Prostate gland (tissue), 2 donors: ENCODE measurements around the gene SORBS1.

Experiments used
- CTCF ChIP-seq, 4 experiments: fragments of 200-600 bp in 2 of 4; fragments of 450-650 bp in 2 of 4; sonication (generic) in 2 of 4; IDR thresholded peaks; 1 replicate in 3 of 4; 2 replicates in 1 of 4; pipeline ENCODE4 v1.5.1; 2016 to 2019; ENCODE audit warnings: antibody characterized with exemption in 4 of 4, mild to moderate bottlenecking in 2 of 4, moderate library complexity in 2 of 4
- POLR2A ChIP-seq: fragments of 450-650 bp; IDR thresholded peaks from one replicate; pipeline ENCODE4 v1.6.1; 2016; ENCODE audit warnings: antibody characterized with exemption, mild to moderate bottlenecking
- POLR2AphosphoS5 ChIP-seq: sonication (generic); formaldehyde crosslinking; IDR thresholded peaks from one replicate; pipeline ENCODE4 v1.6.1; 2017; ENCODE audit warnings: antibody characterized with exemption

GRCh38 chr10:95416270-95416669 lies 144.9 kb downstream of the SORBS1 start:
- TF ChIP-seq CTCF (IDR thresholded peaks at IDR 0.05), result no peak
- TF ChIP-seq POLR2AphosphoS5, result no peak
- no peak for TF ChIP-seq POLR2A
